Calu3 (cell line): ENCODE results near the gene NOD1. TPM values are rescaled to one million over a fixed set of nuclear protein-coding genes. Genes with fewer than 3 reads are reported as not detected.

Source experiments
- BruUV-seq: library from RNA; stranded (reverse); fragments of 400-500 nt; replicated peaks from 2 replicates; lab custom pipeline; 2021; lab: Mats Ljungman, UMichigan
- CTCF ChIA-PET: fragments of 300-600 bp; sonication (Branson Sonifier 250); formaldehyde crosslinking; loops from one replicate; lab custom pipeline; 2022; ENCODE audit warnings: antibody characterized with exemption; lab: Charles Lee
- DNase-seq: peaks from one replicate; pipeline ENCODE4 v3.0.0; 2022
- H3K27ac Mint-ChIP-seq: one replicate; pipeline ENCODE4 v1.8.0; 2022; ENCODE audit warnings: mixed read lengths; ENCODE audit not compliant: unreplicated experiment
- H3K27me3 Mint-ChIP-seq: one replicate; pipeline ENCODE4 v1.8.0; 2022; ENCODE audit warnings: mixed read lengths; ENCODE audit not compliant: unreplicated experiment
- H3K36me3 Mint-ChIP-seq: one replicate; pipeline ENCODE4 v1.8.0; 2022; ENCODE audit warnings: mild to moderate bottlenecking, moderate library complexity, mixed read lengths; ENCODE audit not compliant: insufficient read depth, unreplicated experiment
- H3K4me1 Mint-ChIP-seq: one replicate; pipeline ENCODE4 v1.8.0; 2022; ENCODE audit warnings: mild to moderate bottlenecking, low read depth, mixed read lengths; ENCODE audit not compliant: unreplicated experiment
- H3K4me3 Mint-ChIP-seq: one replicate; pipeline ENCODE4 v1.8.0; 2022; ENCODE audit warnings: mild to moderate bottlenecking, low read depth, moderate library complexity, mixed read lengths; ENCODE audit not compliant: unreplicated experiment
- H3K9me3 Mint-ChIP-seq: one replicate; pipeline ENCODE4 v1.8.0; 2022; ENCODE audit warnings: low read depth, mixed read lengths; ENCODE audit not compliant: unreplicated experiment
- intact Hi-C: fragments of 100-400 bp; cut with micrococcal nuclease; formaldehyde crosslinking; loops from one replicate; pipeline ENCODE4 v1.10.0; 2022; ENCODE audit not compliant: unreplicated experiment
- total RNA-seq: library from RNA; stranded (reverse); gene quantifications from 2 replicates; pipeline ENCODE4 v1.2.3, GENCODE V29; 2022
- TF ChIP-seq, protein P1 (sequence below): fragments of 200-600 bp; IDR thresholded peaks from one replicate; pipeline ENCODE4 v1.8.0; 2022; ENCODE audit warnings: antibody characterized with exemption; ENCODE audit not compliant: unreplicated experiment

NOD1 gene
- total RNA-seq, 1 experiment from 2014 or later: 11.7 TPM

DNA sequence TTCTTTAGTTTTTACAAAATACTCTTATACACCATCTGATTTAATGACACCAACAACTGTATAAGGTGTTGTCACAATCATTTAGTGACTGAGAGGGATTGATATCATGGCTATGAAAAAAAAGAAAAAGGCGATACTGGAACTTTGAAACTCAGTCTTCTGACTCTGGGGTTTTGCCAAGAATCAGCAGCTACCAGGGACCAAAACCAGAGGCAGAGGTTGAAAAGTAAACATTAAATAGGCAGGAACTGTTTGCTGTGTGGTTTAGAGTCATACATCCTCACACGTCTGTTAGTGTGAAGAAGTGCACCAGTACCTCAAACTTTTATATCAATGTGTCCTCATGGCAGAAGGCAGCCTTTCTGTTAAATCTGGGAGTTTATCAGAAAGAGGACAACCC is 46.0 kb upstream of the NOD1 start:
- H3K36me3 Mint-ChIP-seq: peaks cover 6% of the 10 kb centered on the region
- H3K9me3 Mint-ChIP-seq: no peaks in the 10 kb centered on the region
- no peak overlapping the region for H3K27ac Mint-ChIP-seq
- TF ChIP-seq, protein P1, sequence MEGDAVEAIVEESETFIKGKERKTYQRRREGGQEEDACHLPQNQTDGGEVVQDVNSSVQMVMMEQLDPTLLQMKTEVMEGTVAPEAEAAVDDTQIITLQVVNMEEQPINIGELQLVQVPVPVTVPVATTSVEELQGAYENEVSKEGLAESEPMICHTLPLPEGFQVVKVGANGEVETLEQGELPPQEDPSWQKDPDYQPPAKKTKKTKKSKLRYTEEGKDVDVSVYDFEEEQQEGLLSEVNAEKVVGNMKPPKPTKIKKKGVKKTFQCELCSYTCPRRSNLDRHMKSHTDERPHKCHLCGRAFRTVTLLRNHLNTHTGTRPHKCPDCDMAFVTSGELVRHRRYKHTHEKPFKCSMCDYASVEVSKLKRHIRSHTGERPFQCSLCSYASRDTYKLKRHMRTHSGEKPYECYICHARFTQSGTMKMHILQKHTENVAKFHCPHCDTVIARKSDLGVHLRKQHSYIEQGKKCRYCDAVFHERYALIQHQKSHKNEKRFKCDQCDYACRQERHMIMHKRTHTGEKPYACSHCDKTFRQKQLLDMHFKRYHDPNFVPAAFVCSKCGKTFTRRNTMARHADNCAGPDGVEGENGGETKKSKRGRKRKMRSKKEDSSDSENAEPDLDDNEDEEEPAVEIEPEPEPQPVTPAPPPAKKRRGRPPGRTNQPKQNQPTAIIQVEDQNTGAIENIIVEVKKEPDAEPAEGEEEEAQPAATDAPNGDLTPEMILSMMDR: no peak
- intact Hi-C loops: no loop called here
- no peak overlapping the region for H3K4me3 Mint-ChIP-seq
- no peak for DNase-seq
- BruUV-seq: no TSS peak
- H3K4me1 Mint-ChIP-seq: peaks cover 42% of the 10 kb centered on the region
- no peaks in the 10 kb centered on the region for H3K27me3 Mint-ChIP-seq
- CTCF ChIA-PET: interaction anchor here (1.0 kb wide), 1 partner anchor 40 kb away, joined by 3 read pairs; no protein-coding TSS in a partner anchor

DNA sequence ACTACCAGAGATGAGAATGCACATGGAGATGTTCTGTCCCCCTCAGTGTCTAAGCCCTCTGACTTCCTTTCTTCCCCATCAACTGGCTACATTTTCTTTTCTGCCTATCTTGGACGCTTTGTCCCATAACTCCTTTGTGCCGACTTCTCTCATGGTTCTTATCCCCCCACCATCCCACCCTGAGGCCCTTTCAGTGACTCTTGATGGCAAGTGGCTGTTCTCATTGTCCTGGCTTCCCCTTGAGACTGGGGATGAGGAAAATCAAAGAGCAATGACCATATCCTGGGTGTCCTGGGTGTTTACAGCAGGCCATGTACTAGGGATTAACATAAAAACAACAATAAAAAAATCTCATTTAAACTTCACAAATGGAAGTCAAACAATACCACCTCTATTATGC is 44.9 kb upstream of the NOD1 start:
- Mint-ChIP-seq H3K36me3 (peaks cover 6% of the 10 kb centered on the region), H3K27me3 (no peaks in the 10 kb centered on the region), H3K9me3 (no peaks in the 10 kb centered on the region), H3K27ac (no peak overlapping the region), H3K4me3 (no peak overlapping the region), H3K4me1 (peaks cover 42% of the 10 kb centered on the region)
- BruUV-seq: no TSS peak
- TF ChIP-seq, protein P1: no peak
- no peak for DNase-seq
- CTCF ChIA-PET: interaction anchor here (1.0 kb wide), 1 partner anchor 41 kb away, joined by 3 read pairs; no protein-coding TSS in a partner anchor
- intact Hi-C loops: no loop called here

DNA sequence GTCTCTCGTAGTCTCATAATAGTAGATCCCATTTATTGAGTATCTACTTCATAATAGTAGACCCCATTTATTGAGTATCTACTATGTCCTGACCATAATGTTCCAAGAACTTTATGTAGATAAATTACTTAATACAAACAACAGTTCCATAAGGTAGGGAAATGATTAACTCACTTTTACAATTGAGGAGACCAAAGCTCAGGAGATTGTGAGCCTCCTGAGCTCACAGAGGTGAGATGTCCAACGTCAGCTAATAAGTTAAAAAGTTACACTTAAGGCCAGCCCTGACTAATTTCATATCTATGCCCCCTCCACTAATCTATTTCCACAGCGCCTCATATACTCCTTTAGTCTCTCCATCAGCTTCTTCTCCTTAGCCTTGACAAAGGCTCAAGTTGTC is 43.6 kb upstream of the NOD1 start:
- H3K27ac Mint-ChIP-seq: no peak overlapping the region
- TF ChIP-seq, protein P1: no peak
- H3K4me3 Mint-ChIP-seq: no peak overlapping the region
- no peak for DNase-seq
- CTCF ChIA-PET: interaction anchor here (1.9 kb wide), 1 partner anchor 29 kb away, joined by 6 read pairs; no protein-coding TSS in a partner anchor
- no peaks in the 10 kb centered on the region for H3K27me3 Mint-ChIP-seq
- BruUV-seq: no TSS peak
- peaks cover 6% of the 10 kb centered on the region for H3K36me3 Mint-ChIP-seq
- no peaks in the 10 kb centered on the region for H3K9me3 Mint-ChIP-seq
- peaks cover 42% of the 10 kb centered on the region for H3K4me1 Mint-ChIP-seq
- intact Hi-C loops: no loop called here

DNA sequence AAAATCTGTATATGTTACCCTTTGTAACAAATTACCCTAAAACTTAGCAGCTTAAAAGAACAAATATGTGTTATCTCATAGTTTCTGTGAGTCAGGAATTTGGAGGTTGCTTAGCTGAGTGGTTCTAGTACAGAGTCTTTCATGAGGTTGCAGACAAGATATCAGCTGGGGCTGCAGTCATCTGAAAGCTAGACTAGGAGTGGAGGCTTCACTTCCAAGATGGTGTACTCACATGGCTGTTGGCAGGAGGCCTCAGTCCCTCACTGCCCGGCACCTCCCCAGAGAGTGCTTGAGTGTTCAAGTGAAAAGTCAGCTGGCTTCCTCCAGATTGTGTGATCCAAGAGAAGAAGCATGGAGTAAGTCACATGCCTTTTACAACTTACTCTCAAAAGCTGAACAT is 42.9 kb upstream of the NOD1 start:
- BruUV-seq: no TSS peak
- DNase-seq: no peak
- TF ChIP-seq, protein P1: no peak
- peaks cover 42% of the 10 kb centered on the region for H3K4me1 Mint-ChIP-seq
- no peaks in the 10 kb centered on the region for H3K9me3 Mint-ChIP-seq
- intact Hi-C loops: no loop called here
- H3K4me3 Mint-ChIP-seq: no peak overlapping the region
- peak overlapping the region; percentile 61 for H3K27ac Mint-ChIP-seq
- CTCF ChIA-PET: interaction anchor here (0.6 to 1.9 kb wide), 3 partner anchors 30 to 237 kb away, joined by 3 to 8 read pairs (median 6); partner anchors contain the start of gene ZNRF2
- peaks cover 6% of the 10 kb centered on the region for H3K36me3 Mint-ChIP-seq
- H3K27me3 Mint-ChIP-seq: no peaks in the 10 kb centered on the region
